Lung (tissue), 12 donors: ENCODE results near the gene ARL8A. TPM values are rescaled to one million over a fixed set of nuclear protein-coding genes. Genes with fewer than 3 reads are reported as not detected.

Source experiments
- ATAC-seq: fragments of 200-7000 bp; cut with Tn5 transposase; one replicate; pipeline ENCODE4 v1.9.1; 2020; ENCODE audit warnings: moderate number of reproducible peaks; ENCODE audit not compliant: insufficient read depth, low FRiP score
- DNase-seq, 3 donors: peaks; one replicate each; pipeline ENCODE4 v3.0.0-alpha.2; 2013 to 2017
- H3K27ac ChIP-seq, 2 donors: one replicate each; pipeline ENCODE4 v1.5.1; 2013; ENCODE audit warnings: mild to moderate bottlenecking in 2 of 2, moderate library complexity in 2 of 2, control low read depth in 1 of 2, inconsistent platforms in 1 of 2, low read depth in 1 of 2, low read length in 1 of 2
- H3K27me3 ChIP-seq, 3 donors: one replicate each; pipeline ENCODE4 v1.5.1; 2013; ENCODE audit warnings: low read length in 2 of 3; ENCODE audit not compliant: control insufficient read depth in 3 of 3, insufficient read depth in 3 of 3
- H3K36me3 ChIP-seq, 4 donors: one replicate each; pipeline ENCODE4 v1.5.1; 2013; ENCODE audit warnings: low read length in 4 of 4, mild to moderate bottlenecking in 1 of 4, moderate library complexity in 1 of 4; ENCODE audit not compliant: control insufficient read depth in 4 of 4, insufficient read depth in 4 of 4
- H3K4me1 ChIP-seq, 5 donors: one replicate each; pipeline ENCODE4 v1.5.1; 2013; ENCODE audit warnings: low read length in 5 of 5, mild to moderate bottlenecking in 2 of 5, moderate library complexity in 1 of 5; ENCODE audit not compliant: control insufficient read depth in 5 of 5, insufficient read depth in 5 of 5
- H3K4me3 ChIP-seq: one replicate; pipeline ENCODE4 v1.5.1; 2013; ENCODE audit warnings: mild to moderate bottlenecking, control low read depth, moderate library complexity
- H3K9ac ChIP-seq, 2 donors: one replicate each; pipeline ENCODE4 v1.5.1; 2013; ENCODE audit warnings: low read length in 2 of 2, control low read depth in 1 of 2; ENCODE audit not compliant: insufficient read depth in 1 of 2
- H3K9me3 ChIP-seq, 4 donors: one replicate each; pipeline ENCODE4 v1.5.1; 2013; ENCODE audit warnings: low read length in 3 of 4, mild to moderate bottlenecking in 1 of 4, moderate library complexity in 1 of 4; ENCODE audit not compliant: control insufficient read depth in 4 of 4, insufficient read depth in 3 of 4
- WGBS, 2 donors: extraction: QIAGEN DNeasy Blood & Tissue Kit; methylation state at CpG; one replicate each; pipeline ENCODE4 v1.1.7; 2013; 5-methylcytosine and 5-hydroxymethylcytosine counted together
- polyA plus RNA-seq, 2 donors: library from polyadenylated mRNA; stranded (reverse); fragments of 200-250 nt; gene quantifications; one replicate each; pipeline ENCODE4 v1.2.1, GENCODE V29; 2013
- total RNA-seq, 2 donors: library from RNA; depleted of rRNA in 1 of 2; stranded (reverse); fragments of >200 nt in 1 of 2; gene quantifications; one replicate each; pipeline ENCODE4 v1.2.1, GENCODE V29; 2014 to 2021
- TF ChIP-seq, protein P1 (sequence below): IDR thresholded peaks from 2 replicates; pipeline ENCODE4 v1.5.1; 2012; ENCODE audit warnings: mild to moderate bottlenecking; ENCODE audit errors: control extremely low read depth, extremely low read depth
- donor health status: control.
- donor health status: control.
- donor health status: Bipolar disorder and iron deficiency.
- donor health status: healthy.
- donor health status: DM: yes; HTN: yes; CAD: no.

Gene ARL8A
- total and polyA plus RNA-seq, 4 donors = 27.8 to 82.0 (median 48.8) TPM

DNA sequence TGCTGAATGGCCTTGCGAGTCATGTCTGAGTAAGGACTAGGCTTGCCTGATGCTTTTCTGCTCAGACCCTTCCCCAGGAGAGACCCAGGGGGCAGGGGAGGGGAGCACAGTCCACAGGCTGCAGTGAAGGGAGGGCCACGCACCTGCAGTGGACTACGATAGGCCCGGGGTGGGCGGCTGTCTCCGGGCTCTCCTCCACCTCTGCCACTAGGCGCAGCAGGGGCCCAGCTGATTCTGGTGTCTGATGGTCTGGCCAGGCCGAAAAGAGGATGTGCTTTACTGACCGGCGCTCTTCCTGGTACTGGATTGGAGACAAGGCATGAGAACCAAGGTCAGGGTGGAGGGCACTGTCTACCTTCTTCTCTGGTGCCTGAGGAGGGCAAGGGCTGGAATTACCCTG, 7.9 kb upstream of the ARL8A start:
- H3K9me3 ChIP-seq = no peaks in the 10 kb centered on the region

DNA sequence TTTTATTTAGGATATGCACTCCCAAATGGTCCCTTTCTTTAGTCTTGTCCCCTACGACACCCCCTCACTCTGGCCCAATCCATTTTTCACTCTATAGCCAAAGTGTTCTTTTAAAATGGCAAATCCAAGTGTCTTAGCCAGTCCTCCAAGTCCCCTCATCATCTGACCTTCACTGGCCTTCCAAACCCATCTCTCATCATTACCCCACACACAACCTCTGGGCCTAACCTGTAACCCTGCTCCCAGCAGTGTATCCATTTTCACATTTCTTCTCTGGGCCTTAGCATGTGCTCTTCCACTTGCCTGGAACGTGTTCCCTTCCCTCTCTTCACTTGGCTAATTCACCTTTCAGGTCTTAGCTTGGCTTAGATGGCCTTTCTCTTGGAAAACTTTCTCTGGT, 6.5 kb upstream of the ARL8A start:
- whole genome bisulfite sequencing, 2 donors = 93 to 94% methylated on average over 2 of the region's 2 CpGs

More for the DNA sequence above, 7.9 kb upstream of the ARL8A start:
- Histone ChIP-seq H3K4me3 (no peak overlapping the region), H3K9ac (no peak overlapping the region), H3K27ac (no peak overlapping the region), H3K27me3 (no peaks in the 10 kb centered on the region), H3K4me1 (peaks cover 0 to 6% (median 0%) of the 10 kb centered on the region in 5 donors), H3K36me3 (peaks cover 0 to 3% (median 0%) of the 10 kb centered on the region in 4 donors)
- no peak for DNase-seq
- WGBS, 2 donors = 91 to 98% methylated on average over 10 of the region's 10 CpGs
- TF ChIP-seq, protein P1, sequence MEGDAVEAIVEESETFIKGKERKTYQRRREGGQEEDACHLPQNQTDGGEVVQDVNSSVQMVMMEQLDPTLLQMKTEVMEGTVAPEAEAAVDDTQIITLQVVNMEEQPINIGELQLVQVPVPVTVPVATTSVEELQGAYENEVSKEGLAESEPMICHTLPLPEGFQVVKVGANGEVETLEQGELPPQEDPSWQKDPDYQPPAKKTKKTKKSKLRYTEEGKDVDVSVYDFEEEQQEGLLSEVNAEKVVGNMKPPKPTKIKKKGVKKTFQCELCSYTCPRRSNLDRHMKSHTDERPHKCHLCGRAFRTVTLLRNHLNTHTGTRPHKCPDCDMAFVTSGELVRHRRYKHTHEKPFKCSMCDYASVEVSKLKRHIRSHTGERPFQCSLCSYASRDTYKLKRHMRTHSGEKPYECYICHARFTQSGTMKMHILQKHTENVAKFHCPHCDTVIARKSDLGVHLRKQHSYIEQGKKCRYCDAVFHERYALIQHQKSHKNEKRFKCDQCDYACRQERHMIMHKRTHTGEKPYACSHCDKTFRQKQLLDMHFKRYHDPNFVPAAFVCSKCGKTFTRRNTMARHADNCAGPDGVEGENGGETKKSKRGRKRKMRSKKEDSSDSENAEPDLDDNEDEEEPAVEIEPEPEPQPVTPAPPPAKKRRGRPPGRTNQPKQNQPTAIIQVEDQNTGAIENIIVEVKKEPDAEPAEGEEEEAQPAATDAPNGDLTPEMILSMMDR = no peak
- ATAC-seq = no peak

DNA sequence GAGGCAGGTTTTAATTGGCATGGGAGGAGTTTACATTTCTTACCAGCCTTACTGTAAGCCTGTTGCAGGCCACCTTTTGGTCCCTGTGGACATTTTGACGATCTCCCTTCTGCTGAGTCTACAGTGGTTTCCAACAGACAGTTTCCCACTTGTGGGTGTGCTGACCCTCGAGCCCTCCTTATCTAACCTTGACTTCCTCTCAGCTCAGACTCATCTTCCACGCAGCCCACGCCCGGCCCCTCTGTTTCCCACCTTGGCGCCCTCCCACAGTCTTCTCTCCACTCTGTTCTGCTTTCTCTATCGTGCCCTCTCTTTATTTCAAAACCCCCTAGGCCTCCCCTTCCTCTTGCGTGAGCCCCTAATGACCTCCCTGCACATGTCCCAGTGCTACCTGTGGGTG, 6.1 kb upstream of the ARL8A start:
- DNase-seq = no peak
- H3K9me3 ChIP-seq = no peaks in the 10 kb centered on the region
- no peak overlapping the region for H3K9ac ChIP-seq
- peaks cover 0 to 3% (median 0%) of the 10 kb centered on the region in 4 donors for H3K36me3 ChIP-seq
- WGBS, 2 donors = 39 to 77% methylated on average over 8 of the region's 8 CpGs
- TF ChIP-seq, protein P1 = no peak
- H3K27me3 ChIP-seq = no peaks in the 10 kb centered on the region
- H3K4me3 ChIP-seq = no peak overlapping the region
- no peak overlapping the region for H3K27ac ChIP-seq
- no peak for ATAC-seq
- H3K4me1 ChIP-seq = peaks cover 0 to 6% (median 0%) of the 10 kb centered on the region in 5 donors

More for the DNA sequence above, 6.5 kb upstream of the ARL8A start:
- DNase-seq (no peak), ATAC-seq (no peak)
- Histone ChIP-seq H3K4me3 (no peak overlapping the region), H3K36me3 (peaks cover 0 to 3% (median 0%) of the 10 kb centered on the region in 4 donors), H3K27ac (no peak overlapping the region), H3K9ac (no peak overlapping the region), H3K9me3 (no peaks in the 10 kb centered on the region), H3K27me3 (no peaks in the 10 kb centered on the region), H3K4me1 (peaks cover 0 to 6% (median 0%) of the 10 kb centered on the region in 5 donors)
- TF ChIP-seq, protein P1 = no peak

DNA sequence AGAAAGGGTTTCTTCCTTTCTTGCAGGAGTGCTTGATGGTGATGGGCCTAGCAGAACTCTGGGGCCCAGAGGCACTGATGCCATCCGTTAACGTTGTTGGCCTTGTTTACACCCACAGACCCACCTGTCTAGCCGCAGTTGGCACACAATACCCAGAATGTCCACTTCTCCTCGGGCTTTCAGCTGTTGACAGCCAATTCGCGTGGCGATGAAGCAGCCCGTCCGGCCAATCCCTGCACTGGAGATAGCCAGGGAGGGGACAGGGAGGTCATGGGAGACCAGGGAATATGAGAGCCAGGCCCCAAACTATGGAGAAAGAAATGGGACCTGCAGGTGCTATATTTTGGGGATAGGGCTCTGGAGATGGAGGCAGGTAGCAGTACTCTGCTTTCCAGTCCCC, 5.7 kb upstream of the ARL8A start:
- peaks cover 0 to 3% (median 0%) of the 10 kb centered on the region in 4 donors for H3K36me3 ChIP-seq
- ATAC-seq = no peak

More for the DNA sequence above, 5.7 kb upstream of the ARL8A start:
- Histone ChIP-seq H3K27me3 (no peaks in the 10 kb centered on the region), H3K27ac (no peak overlapping the region), H3K9ac (no peak overlapping the region), H3K4me3 (no peak overlapping the region), H3K4me1 (peaks cover 0 to 5% (median 2%) of the 10 kb centered on the region in 5 donors), H3K9me3 (no peaks in the 10 kb centered on the region)
- DNase-seq = no peak
- 92 to 95% methylated on average over 9 of the region's 9 CpGs for WGBS, 2 donors
- TF ChIP-seq, protein P1 = no peak
